ENCODE data around the gene SIK2. TPM values are rescaled to one million over a fixed set of nuclear protein-coding genes. Genes with fewer than 3 reads are reported as not detected.

The SIK2 gene
- polyA plus RNA-seq, 1 donor from 2014 or later: 9.0 TPM

DNA sequence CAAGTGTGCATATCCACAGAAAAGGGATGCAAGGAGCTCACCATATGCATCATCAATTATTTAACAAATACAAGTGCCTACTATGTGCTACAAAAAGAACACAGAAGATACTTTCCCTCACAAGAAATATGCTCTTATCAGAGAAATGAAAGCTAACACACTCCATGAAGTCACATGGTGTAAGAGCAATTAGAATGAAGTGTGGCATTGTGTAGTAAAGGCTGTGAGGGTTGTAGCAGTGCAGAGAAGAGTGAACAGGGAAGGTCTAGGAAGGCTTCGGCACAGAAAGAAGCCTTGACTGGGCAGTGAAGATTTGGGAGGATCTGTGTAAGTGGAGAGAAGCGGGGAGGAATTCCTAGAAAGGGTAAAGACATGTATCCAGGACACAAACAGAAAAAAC lies 141.5 kb downstream of the SIK2 start:
- Histone ChIP-seq H3K9me2 (ENCODE audit: insufficient read depth, low read length) (no peaks in the 10 kb centered on the region), H3F3A (ENCODE audit: insufficient read depth, low read length, poor library complexity, severe bottlenecking) (no peaks in the 10 kb centered on the region), H2AFZ (ENCODE audit: low read depth, low read length) (no peak overlapping the region), H3K79me2 (replicated peaks; ENCODE audit: insufficient read depth, low read length) (no peaks in the 10 kb centered on the region), H3K4me3 (ENCODE audit: low read length) (no peak overlapping the region), H3K9me3 (ENCODE audit: low read length) (no peaks in the 10 kb centered on the region), H3K27me3 (ENCODE audit: insufficient read depth, low read depth, low read length) (no peaks in the 10 kb centered on the region), H4K20me1 (ENCODE audit: insufficient read depth) (no peaks in the 10 kb centered on the region), H3K4me2 (ENCODE audit: low read length) (no peak overlapping the region), H3K36me3 (ENCODE audit: insufficient read depth, low read length) (peaks cover 8% of the 10 kb centered on the region), H3K9ac (ENCODE audit: low read length) (no peak overlapping the region), H3K27ac (ENCODE audit: low read length) (no peak overlapping the region)
- no peak for TF ChIP-seq REST (IDR thresholded peaks at IDR 0.05; ENCODE audit: borderline replicate concordance)
- TF ChIP-seq RAD21 (conservative IDR thresholded peaks at IDR 0.05): no peak
- no peak for TF ChIP-seq TAF1 (IDR thresholded peaks at IDR 0.05; ENCODE audit: low read depth)
- TF ChIP-seq EP300 (conservative IDR thresholded peaks at IDR 0.05; ENCODE audit: poor library complexity, severe bottlenecking): no peak
- TF ChIP-seq MXI1 (conservative IDR thresholded peaks at IDR 0.05; ENCODE audit: poor library complexity, severe bottlenecking): no peak
- no peak for TF ChIP-seq EZH2 (IDR thresholded peaks at IDR 0.05; ENCODE audit: borderline replicate concordance, insufficient read depth, low read length, poor library complexity, severe bottlenecking)
- TF ChIP-seq POLR2AphosphoS5 (IDR thresholded peaks at IDR 0.05): no peak
- TF ChIP-seq, protein P1, sequence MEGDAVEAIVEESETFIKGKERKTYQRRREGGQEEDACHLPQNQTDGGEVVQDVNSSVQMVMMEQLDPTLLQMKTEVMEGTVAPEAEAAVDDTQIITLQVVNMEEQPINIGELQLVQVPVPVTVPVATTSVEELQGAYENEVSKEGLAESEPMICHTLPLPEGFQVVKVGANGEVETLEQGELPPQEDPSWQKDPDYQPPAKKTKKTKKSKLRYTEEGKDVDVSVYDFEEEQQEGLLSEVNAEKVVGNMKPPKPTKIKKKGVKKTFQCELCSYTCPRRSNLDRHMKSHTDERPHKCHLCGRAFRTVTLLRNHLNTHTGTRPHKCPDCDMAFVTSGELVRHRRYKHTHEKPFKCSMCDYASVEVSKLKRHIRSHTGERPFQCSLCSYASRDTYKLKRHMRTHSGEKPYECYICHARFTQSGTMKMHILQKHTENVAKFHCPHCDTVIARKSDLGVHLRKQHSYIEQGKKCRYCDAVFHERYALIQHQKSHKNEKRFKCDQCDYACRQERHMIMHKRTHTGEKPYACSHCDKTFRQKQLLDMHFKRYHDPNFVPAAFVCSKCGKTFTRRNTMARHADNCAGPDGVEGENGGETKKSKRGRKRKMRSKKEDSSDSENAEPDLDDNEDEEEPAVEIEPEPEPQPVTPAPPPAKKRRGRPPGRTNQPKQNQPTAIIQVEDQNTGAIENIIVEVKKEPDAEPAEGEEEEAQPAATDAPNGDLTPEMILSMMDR (IDR thresholded peaks at IDR 0.05; ENCODE audit: poor library complexity, severe bottlenecking): no peak
- TF ChIP-seq SMC3 (conservative IDR thresholded peaks at IDR 0.05; ENCODE audit: poor library complexity): no peak

- Histone ChIP-seq H3K79me2 (replicated peaks; ENCODE audit: insufficient read depth, low read length) (no peaks in the 10 kb centered on the region), H2AFZ (ENCODE audit: low read depth, low read length) (no peak overlapping the region), H3K9me2 (ENCODE audit: insufficient read depth, low read length) (no peaks in the 10 kb centered on the region), H3K4me2 (ENCODE audit: low read length) (no peak overlapping the region), H3K9me3 (ENCODE audit: low read length) (no peaks in the 10 kb centered on the region), H3K4me3 (ENCODE audit: low read length) (no peak overlapping the region), H3K27me3 (ENCODE audit: insufficient read depth, low read depth, low read length) (no peaks in the 10 kb centered on the region), H3K36me3 (ENCODE audit: insufficient read depth, low read length) (peaks cover 8% of the 10 kb centered on the region), H3F3A (ENCODE audit: insufficient read depth, low read length, poor library complexity, severe bottlenecking) (no peaks in the 10 kb centered on the region), H3K27ac (ENCODE audit: low read length) (no peak overlapping the region), H4K20me1 (ENCODE audit: insufficient read depth) (no peaks in the 10 kb centered on the region), H3K9ac (ENCODE audit: low read length) (no peak overlapping the region)
- TF ChIP-seq REST (IDR thresholded peaks at IDR 0.05; ENCODE audit: borderline replicate concordance): no peak
- TF ChIP-seq EP300 (conservative IDR thresholded peaks at IDR 0.05; ENCODE audit: poor library complexity, severe bottlenecking): no peak
- no peak for TF ChIP-seq MXI1 (conservative IDR thresholded peaks at IDR 0.05; ENCODE audit: poor library complexity, severe bottlenecking)
These were observed 143.7 kb downstream of the SIK2 start for GRCh38 chr11:111745719-111746504.

Measured in neural cell (in vitro differentiated cells).